ENCODE measurements around the gene SRF. TPM values are rescaled to one million over a fixed set of nuclear protein-coding genes. Genes with fewer than 3 reads are reported as not detected.

Gene SRF
- 35.0 and 44.3 TPM in 2 replicates for total RNA-seq (2014; rRNA removed)
- percentile 73 among the genes with signal in this experiment for Bru-seq, nascent RNA
- percentile 90 among the genes with signal in this experiment for BruChase-seq, experiment 1, labeled RNA remaining after a 6-hour chase
- BruChase-seq, experiment 2, labeled RNA remaining after a 2-hour chase = percentile 83 among the genes with signal in this experiment
- long read RNA-seq, full-length matches to known transcripts = 10 of 26 reads
- long read RNA-seq, partial matches to known transcripts = 1 of 26 reads
- long read RNA-seq, other reads (novel, unspliced or antisense) = 15 of 26 reads

DNA sequence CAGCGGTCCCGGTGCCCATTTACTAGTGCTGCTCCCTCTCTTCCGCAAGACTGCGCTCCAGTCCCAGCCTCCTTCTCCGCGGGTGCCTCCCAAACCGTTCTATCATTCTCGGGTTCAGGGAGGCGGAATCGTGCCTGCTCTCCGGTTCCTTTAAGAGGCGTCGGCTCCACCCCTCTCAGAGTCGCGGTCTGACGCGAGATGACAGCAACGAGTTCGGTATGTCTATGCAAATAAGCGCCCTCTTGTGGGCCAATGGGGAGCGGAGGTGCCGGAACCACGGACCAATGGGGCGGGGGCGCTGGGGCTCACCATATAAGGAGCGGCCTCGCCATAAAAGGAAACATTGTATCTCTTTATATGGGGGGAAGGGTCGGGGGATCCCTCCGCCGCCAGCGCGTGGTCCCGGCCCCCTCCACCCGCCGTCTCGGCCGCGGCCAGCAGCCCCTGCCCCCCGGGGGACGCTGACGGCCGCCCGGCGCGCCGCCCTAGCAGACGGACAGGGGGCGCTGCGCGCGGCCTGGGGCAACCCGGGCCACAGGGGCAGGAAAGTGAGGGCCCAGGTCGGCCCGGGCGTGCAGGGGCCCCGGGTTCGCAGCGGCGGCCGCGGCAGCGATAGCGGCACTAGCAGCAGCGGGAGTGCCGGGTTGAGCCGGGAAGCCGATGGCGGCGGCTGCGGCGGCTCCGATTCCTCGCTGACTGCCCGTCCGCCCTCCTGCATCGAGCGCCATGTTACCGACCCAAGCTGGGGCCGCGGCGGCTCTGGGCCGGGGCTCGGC lies at the start of gene SRF:
Gene SRF (plus strand): TSS at position 339 of the 776 bp plus-strand sequence. CDS start 388 bp downstream, at position 727.
- peaks cover 29% of the 10 kb centered on the region for H3K4me1 ChIP-seq (ENCODE audit: insufficient read depth, low read length)
- intact Hi-C loops (cut with micrococcal nuclease) = loop anchor here (1.0 to 2.0 kb wide), 2 partner anchors 20 to 112 kb away; partner anchors contain the start of genes KLC4 and MRPL2
- peaks cover 37% of the 10 kb centered on the region for H3K79me2 ChIP-seq (ENCODE audit: low read length)
- H4K20me1 ChIP-seq (ENCODE audit: low read length) = peaks cover 11% of the 10 kb centered on the region
- CTCF ChIA-PET = no interaction called here
- H3K9me3 ChIP-seq (ENCODE audit: low read length) = no peaks in the 10 kb centered on the region
- peaks cover 10% of the 10 kb centered on the region; the same call in 1 of the 2 replicates for H3K36me3 ChIP-seq (ENCODE audit: low read depth, low read length)
- H3K27ac ChIP-seq (ENCODE audit: low read length) = peak within 1 kb of the TSS; percentile 48
- H3K9me2 ChIP-seq (replicated peaks; ENCODE audit: low read length) = no peaks in the 10 kb centered on the region
- H3K4me2 ChIP-seq (ENCODE audit: low read length) = peak within 1 kb of the TSS; percentile 86
- peak within 1 kb of the TSS; percentile 84 for H3K9ac ChIP-seq (ENCODE audit: low read length)
- no peaks in the 10 kb centered on the region for H3K27me3 ChIP-seq (ENCODE audit: low read length)
- peak within 1 kb of the TSS; percentile 94 for H3K4me3 ChIP-seq (ENCODE audit: low read length)
- no TSS peak for BruUV-seq (replicated peaks)
- peak; percentile 71 for ATAC-seq
- peak; percentile 99 for DNase-seq
- POLR2A ChIA-PET (ENCODE audit: unreplicated experiment) = interaction anchor here (0.7 kb wide), 1 partner anchor 360 kb away, joined by 5 read pairs; no protein-coding TSS in a partner anchor
- peak within 1 kb of the TSS; percentile 97 for H2AFZ ChIP-seq (ENCODE audit: low read length)
- no peaks in the 10 kb centered on the region for H3F3A ChIP-seq (ENCODE audit: low read length, unreplicated experiment)
- TF ChIP-seq, protein P1, sequence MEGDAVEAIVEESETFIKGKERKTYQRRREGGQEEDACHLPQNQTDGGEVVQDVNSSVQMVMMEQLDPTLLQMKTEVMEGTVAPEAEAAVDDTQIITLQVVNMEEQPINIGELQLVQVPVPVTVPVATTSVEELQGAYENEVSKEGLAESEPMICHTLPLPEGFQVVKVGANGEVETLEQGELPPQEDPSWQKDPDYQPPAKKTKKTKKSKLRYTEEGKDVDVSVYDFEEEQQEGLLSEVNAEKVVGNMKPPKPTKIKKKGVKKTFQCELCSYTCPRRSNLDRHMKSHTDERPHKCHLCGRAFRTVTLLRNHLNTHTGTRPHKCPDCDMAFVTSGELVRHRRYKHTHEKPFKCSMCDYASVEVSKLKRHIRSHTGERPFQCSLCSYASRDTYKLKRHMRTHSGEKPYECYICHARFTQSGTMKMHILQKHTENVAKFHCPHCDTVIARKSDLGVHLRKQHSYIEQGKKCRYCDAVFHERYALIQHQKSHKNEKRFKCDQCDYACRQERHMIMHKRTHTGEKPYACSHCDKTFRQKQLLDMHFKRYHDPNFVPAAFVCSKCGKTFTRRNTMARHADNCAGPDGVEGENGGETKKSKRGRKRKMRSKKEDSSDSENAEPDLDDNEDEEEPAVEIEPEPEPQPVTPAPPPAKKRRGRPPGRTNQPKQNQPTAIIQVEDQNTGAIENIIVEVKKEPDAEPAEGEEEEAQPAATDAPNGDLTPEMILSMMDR (conservative IDR thresholded peaks at IDR 0.05; ENCODE audit: low read depth, low read length) = peak; percentile 56
- TF ChIP-seq EZH2phosphoT487 (IDR thresholded peaks at IDR 0.05; ENCODE audit: borderline replicate concordance, low read length) (no peak), EZH2 (IDR thresholded peaks at IDR 0.05; ENCODE audit: low read length, unreplicated experiment) (no peak)

DNA sequence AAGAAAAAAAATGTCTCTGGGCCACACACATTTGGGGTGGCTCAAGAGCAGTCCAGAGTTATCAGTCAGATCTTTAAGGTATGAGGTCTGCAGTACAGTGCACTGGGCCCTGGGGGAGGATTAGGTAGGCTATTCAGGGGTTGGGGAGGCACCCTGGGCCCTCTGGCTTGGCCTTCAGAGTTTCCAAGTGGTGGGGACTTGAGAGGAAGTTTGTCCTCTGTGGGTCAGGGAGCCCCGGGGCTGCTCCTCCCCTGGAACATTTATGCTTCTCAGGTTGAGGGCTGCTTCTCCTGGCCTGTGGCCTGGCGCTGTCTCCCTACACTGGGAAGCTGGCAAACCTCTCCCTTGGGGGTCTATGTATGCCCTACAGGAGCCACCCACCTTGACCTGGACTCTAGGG lies 48.9 kb upstream of the SRF start:
- no peaks in the 10 kb centered on the region for H3F3A ChIP-seq (ENCODE audit: low read length, unreplicated experiment)
- H3K79me2 ChIP-seq (ENCODE audit: low read length) = no peaks in the 10 kb centered on the region
- CTCF ChIA-PET = no interaction called here
- no peaks in the 10 kb centered on the region for H3K9me3 ChIP-seq (ENCODE audit: low read length)
- H3K4me3 ChIP-seq (ENCODE audit: low read length) = no peak overlapping the region
- no peaks in the 10 kb centered on the region for H3K36me3 ChIP-seq (ENCODE audit: low read depth, low read length)
- H2AFZ ChIP-seq (ENCODE audit: low read length) = no peak overlapping the region
- H3K27me3 ChIP-seq (ENCODE audit: low read length) = no peaks in the 10 kb centered on the region
- intact Hi-C loops (cut with micrococcal nuclease) = no loop called here
- no TSS peak for BruUV-seq (replicated peaks)
- no peaks in the 10 kb centered on the region for H3K9me2 ChIP-seq (replicated peaks; ENCODE audit: low read length)
- no peaks in the 10 kb centered on the region for H4K20me1 ChIP-seq (ENCODE audit: low read length)
- no peak overlapping the region for H3K27ac ChIP-seq (ENCODE audit: low read length)
- POLR2A ChIA-PET (ENCODE audit: unreplicated experiment) = no interaction called here
- H3K4me1 ChIP-seq (ENCODE audit: insufficient read depth, low read length) = peaks cover 16% of the 10 kb centered on the region
- ATAC-seq (no peak), DNase-seq (no peak)
- H3K4me2 ChIP-seq (ENCODE audit: low read length) = no peak overlapping the region
- TF ChIP-seq, protein P1 (conservative IDR thresholded peaks at IDR 0.05; ENCODE audit: low read depth, low read length) = no peak
- TF ChIP-seq EZH2 (IDR thresholded peaks at IDR 0.05; ENCODE audit: low read length, unreplicated experiment) (no peak), EZH2phosphoT487 (IDR thresholded peaks at IDR 0.05; ENCODE audit: borderline replicate concordance, low read length) (no peak)
- no peak overlapping the region for H3K9ac ChIP-seq (ENCODE audit: low read length)

Data from PC-3 (cell line).